IMR-90 (cell line): ENCODE measurements around the gene SCNM1. TPM values are rescaled to one million over a fixed set of nuclear protein-coding genes. Genes with fewer than 3 reads are reported as not detected.

Experiments
- ATAC-seq: fragments of 200-7000 bp; cut with Tn5 transposase; 2 replicates; pipeline ENCODE4 v1.9.1; 2020; ENCODE audit warnings: low read depth, mild to moderate bottlenecking, moderate library complexity
- BruUV-seq: library from RNA; stranded (reverse); fragments of 400-500 nt; replicated peaks from 2 replicates; lab custom pipeline; 2021; lab: Mats Ljungman, UMichigan
- CTCF ChIA-PET: fragments of 300-600 bp; formaldehyde crosslinking; extraction: SDS; loops from one replicate; lab custom pipeline; 2021; ENCODE audit warnings: antibody characterized with exemption; lab: Yijun Ruan, JAX
- POLR2A ChIA-PET: fragments of 300-600 bp; sonication (Branson Sonifier 250); formaldehyde crosslinking; loops from one replicate; lab custom pipeline; 2022; ENCODE audit warnings: antibody characterized with exemption; ENCODE audit not compliant: unreplicated experiment; lab: Charles Lee
- DNase-seq: peaks from one replicate; pipeline ENCODE4 v3.0.0; 2013
- H2AFZ ChIP-seq: replicated peaks from 2 replicates; pipeline ENCODE3; 2013; ENCODE audit warnings: low read length, mild to moderate bottlenecking; ENCODE audit not compliant: poor library complexity
- H2AK5ac ChIP-seq: 2 replicates; pipeline ENCODE4 v1.6.1; 2013; ENCODE audit warnings: low read depth, low read length, inconsistent platforms
- H2AK9ac ChIP-seq: replicated peaks from 2 replicates; pipeline ENCODE3; 2013; ENCODE audit warnings: mild to moderate bottlenecking, low read depth, low read length, moderate library complexity; ENCODE audit not compliant: poor library complexity
- H2BK120ac ChIP-seq: 2 replicates; pipeline ENCODE4 v1.6.1; 2013; ENCODE audit warnings: low read depth, low read length, inconsistent platforms
- H2BK15ac ChIP-seq: 3 replicates; pipeline ENCODE4 v1.6.1; 2013; ENCODE audit warnings: low read depth, low read length, inconsistent platforms
- H2BK20ac ChIP-seq: 2 replicates; pipeline ENCODE4 v1.6.1; 2013; ENCODE audit warnings: low read depth, mild to moderate bottlenecking, inconsistent platforms, low read length, moderate library complexity
- H2BK5ac ChIP-seq: 2 replicates; pipeline ENCODE4 v1.6.1; 2013; ENCODE audit warnings: mild to moderate bottlenecking, low read depth, low read length, inconsistent platforms; ENCODE audit not compliant: poor library complexity, severe bottlenecking
- H3K14ac ChIP-seq: replicated peaks from 2 replicates; pipeline ENCODE4 v1.6.1; 2013; ENCODE audit warnings: low read depth, low read length, inconsistent platforms
- H3K18ac ChIP-seq: 2 replicates; pipeline ENCODE4 v1.6.1; 2013; ENCODE audit warnings: low read depth, low read length, control low read depth
- H3K23ac ChIP-seq: 2 replicates; pipeline ENCODE4 v1.6.1; 2013; ENCODE audit warnings: low read depth, low read length, inconsistent platforms
- H3K27ac ChIP-seq: 2 replicates; pipeline ENCODE4 v1.5.1; 2013; ENCODE audit warnings: mild to moderate bottlenecking, control low read depth, low read length; ENCODE audit not compliant: insufficient read depth
- H3K27me3 ChIP-seq: 2 replicates; pipeline ENCODE4 v1.6.1; 2013; ENCODE audit warnings: low read length; ENCODE audit not compliant: control insufficient read depth, insufficient read depth
- H3K36me3 ChIP-seq: 2 replicates; pipeline ENCODE4 v1.6.1; 2013; ENCODE audit warnings: low read length, mixed read lengths; ENCODE audit not compliant: control insufficient read depth, insufficient read depth
- H3K4ac ChIP-seq: 2 replicates; pipeline ENCODE4 v1.6.1; 2013; ENCODE audit warnings: low read depth, low read length, inconsistent platforms
- H3K4me1 ChIP-seq: 2 replicates; pipeline ENCODE4 v1.6.1; 2013; ENCODE audit warnings: low read length, mixed read lengths; ENCODE audit not compliant: control insufficient read depth, insufficient read depth
- H3K4me2 ChIP-seq: 2 replicates; pipeline ENCODE4 v1.6.1; 2013; ENCODE audit warnings: low read depth, mild to moderate bottlenecking, control low read depth, low read length, moderate library complexity
- H3K4me3 ChIP-seq: 2 replicates; pipeline ENCODE4 v1.5.1; 2013; ENCODE audit warnings: low read depth, mild to moderate bottlenecking, control low read depth, low read length, moderate library complexity; ENCODE audit not compliant: insufficient read depth
- H3K56ac ChIP-seq: 2 replicates; pipeline ENCODE4 v1.6.1; 2013; ENCODE audit warnings: low read length, inconsistent platforms; ENCODE audit not compliant: insufficient read depth; ENCODE audit errors: extremely low read depth
- H3K79me1 ChIP-seq, 2 experiments: 2 replicates each; pipeline ENCODE4 v1.6.1; 2013; ENCODE audit warnings: low read length in 2 of 2, inconsistent platforms in 1 of 2, low read depth in 1 of 2
- H3K9ac ChIP-seq: 2 replicates; pipeline ENCODE4 v1.6.1; 2013; ENCODE audit warnings: low read depth, low read length, control low read depth
- H3K9me1 ChIP-seq: 2 replicates; pipeline ENCODE4 v1.6.1; 2013; ENCODE audit warnings: low read length, inconsistent platforms; ENCODE audit not compliant: insufficient read depth
- H3K9me3 ChIP-seq: 2 replicates; pipeline ENCODE4 v1.6.1; 2013; ENCODE audit warnings: low read length; ENCODE audit not compliant: control insufficient read depth, insufficient read depth
- H4K20me1 ChIP-seq: 2 replicates; pipeline ENCODE4 v1.6.1; 2013; ENCODE audit warnings: low read length, inconsistent platforms; ENCODE audit not compliant: insufficient read depth
- H4K5ac ChIP-seq: 2 replicates; pipeline ENCODE4 v1.6.1; 2013; ENCODE audit warnings: mild to moderate bottlenecking, low read depth, low read length, control low read depth
- H4K8ac ChIP-seq, 2 experiments: 2 replicates each; pipeline ENCODE4 v1.6.1; 2013; ENCODE audit warnings: low read depth in 2 of 2, low read length in 2 of 2, control low read depth in 1 of 2, inconsistent platforms in 1 of 2
- H4K91ac ChIP-seq: 2 replicates; pipeline ENCODE4 v1.6.1; 2013; ENCODE audit warnings: low read depth, low read length, inconsistent platforms; ENCODE audit not compliant: insufficient read depth
- RAD21 ChIP-seq: IDR thresholded peaks from 2 replicates; pipeline ENCODE4 v1.6.1; 2012; ENCODE audit warnings: low read length, improper control_type of control experiment
- WGBS, 2 experiments: methylation state at CpG; one replicate each; pipeline versions ENCODE4 v1.1.5 to v1.1.7; 2013; ENCODE audit warnings: missing lambda C conversion rate in 2 of 2; ENCODE audit not compliant: insufficient read length in 1 of 2; ENCODE audit errors: extremely low coverage in 2 of 2; 5-methylcytosine and 5-hydroxymethylcytosine counted together
- dilution Hi-C: fragments of 300-500 bp; cut with HindIII; formaldehyde crosslinking; loops from one replicate; pipeline ENCODE4 v1.14.3; 2018; ENCODE audit warnings: low sequenced_read_pairs; ENCODE audit not compliant: unreplicated experiment
- in situ Hi-C: fragments of 300-500 bp; cut with MboI; formaldehyde crosslinking; loops from 3 replicates; pipeline ENCODE4 v1.14.3; 2019; ENCODE audit warnings: low sequenced_read_pairs, inconsistent platforms, mixed read lengths
- intact Hi-C: fragments of 100-400 bp; cut with micrococcal nuclease; formaldehyde crosslinking; loops from 2 replicates; pipeline ENCODE4 v1.10.0; 2022
- polyA plus RNA-seq, 3 experiments: library from polyadenylated mRNA; depleted of rRNA; stranded (reverse); fragments of >200 nt; gene quantifications; 2 replicates each; pipeline ENCODE4 v1.2.3, GENCODE V29; 2012; ENCODE audit warnings: low replicate concordance in 1 of 3
- total RNA-seq: library from RNA; depleted of rRNA; stranded (reverse); fragments of >200 nt; gene quantifications from 2 replicates; pipeline ENCODE4 v1.2.3, GENCODE V29; 2012

Gene SCNM1
- total and polyA plus RNA-seq, 2 of the 4 experiments (the other 2 are of a cell fraction) = 27.4 to 33.2 TPM

- Histone ChIP-seq H2AK9ac (no peak overlapping the region), H3K4ac (no peak overlapping the region), H3K18ac (no peak overlapping the region), H4K8ac (no peak overlapping the region), H3K27ac (no peak overlapping the region), H2BK20ac (peak overlapping the region; percentile 0; the same call in 1 of the 2 replicates), H4K91ac (no peak overlapping the region), H4K5ac (no peak overlapping the region), H3K14ac (no peak overlapping the region), H2AFZ (no peak overlapping the region), H3K4me3 (no peak overlapping the region), H3K9me3 (no peaks in the 10 kb centered on the region), H2BK120ac (no peak overlapping the region), H3K27me3 (no peaks in the 10 kb centered on the region), H4K20me1 (no peaks in the 10 kb centered on the region), H3K9ac (no peak overlapping the region), H3K4me2 (no peak overlapping the region), H3K9me1 (0 out of 2 replicates have a peak, but pooled peaks cover 3% of the 10 kb centered on the region), H3K56ac (no peak overlapping the region), H2AK5ac (no peak overlapping the region), H3K36me3 (no peaks in the 10 kb centered on the region), H3K23ac (no peak overlapping the region), H3K4me1 (peaks cover 2% of the 10 kb centered on the region; the same call in 1 of the 2 replicates), H2BK5ac (no peak overlapping the region), H2BK15ac (no peak overlapping the region), H3K79me1 (peaks cover 8 to 28% of the 10 kb centered on the region in 2 experiments)
- intact Hi-C loops = no loop called here
- no CpG with 5 or more reads among the region's 1 CpG for WGBS, 2 experiments
- ATAC-seq = no peak
- TF ChIP-seq RAD21 = no peak
- dilution Hi-C loops = no loop called here
- no TSS peak for BruUV-seq
- CTCF ChIA-PET = no interaction called here
- no peak for DNase-seq
- POLR2A ChIA-PET = no interaction called here
- in situ Hi-C loops = loop anchor here (10.0 kb wide), 1 partner anchor 211 kb away; no protein-coding TSS in a partner anchor
Observed at GRCh38 chr1:151193856-151194255, 27.9 kb downstream of the SCNM1 start.
